Liver (tissue), 9 donors: ENCODE results near the gene PPP1R1B. TPM values are rescaled to one million over a fixed set of nuclear protein-coding genes. Genes with fewer than 3 reads are reported as not detected.

Experiments used
- DNase-seq: peaks from one replicate; pipeline ENCODE4 v3.0.0-alpha.2; 2017; ENCODE audit warnings: low spot score
- H3K27ac ChIP-seq, 2 donors: one replicate each; pipeline ENCODE4 v1.7.0; 2013; ENCODE audit warnings: inconsistent platforms in 2 of 2, low read length in 2 of 2, control low read depth in 1 of 2, low read depth in 1 of 2, mild to moderate bottlenecking in 1 of 2
- H3K27me3 ChIP-seq, 4 donors: one replicate each; pipeline versions ENCODE4 v1.6.1 to v1.7.0; 2013; ENCODE audit warnings: low read length in 3 of 4, inconsistent platforms in 1 of 4, mild to moderate bottlenecking in 1 of 4, moderate library complexity in 1 of 4; ENCODE audit not compliant: control insufficient read depth in 4 of 4, insufficient read depth in 4 of 4
- H3K36me3 ChIP-seq, 4 donors: one replicate each; pipeline versions ENCODE4 v1.6.1 to v1.7.0; 2013; ENCODE audit warnings: low read length in 3 of 4, mild to moderate bottlenecking in 3 of 4, low read depth in 1 of 4, moderate library complexity in 1 of 4; ENCODE audit not compliant: control insufficient read depth in 4 of 4, insufficient read depth in 3 of 4
- H3K4me1 ChIP-seq, 4 donors: one replicate each; pipeline versions ENCODE4 v1.6.1 to v1.7.0; 2013; ENCODE audit warnings: low read length in 3 of 4, mild to moderate bottlenecking in 3 of 4, moderate library complexity in 1 of 4; ENCODE audit not compliant: control insufficient read depth in 4 of 4, insufficient read depth in 4 of 4
- H3K4me3 ChIP-seq, 3 donors: one replicate each; pipeline versions ENCODE4 v1.6.1 to v1.7.0; 2013; ENCODE audit warnings: low read length in 3 of 3, control low read depth in 1 of 3, low read depth in 1 of 3, mild to moderate bottlenecking in 1 of 3
- H3K9ac ChIP-seq, 2 donors: one replicate each; pipeline ENCODE4 v1.7.0; 2013; ENCODE audit warnings: low read length in 2 of 2, mild to moderate bottlenecking in 2 of 2, moderate library complexity in 2 of 2, control low read depth in 1 of 2, low read depth in 1 of 2
- H3K9me3 ChIP-seq, 4 donors: one replicate each; pipeline versions ENCODE4 v1.6.1 to v1.7.0; 2013; ENCODE audit warnings: low read length in 3 of 4; ENCODE audit not compliant: control insufficient read depth in 4 of 4
- ATF3 ChIP-seq: IDR thresholded peaks from 2 replicates; pipeline ENCODE4 v1.6.1; 2016; ENCODE audit warnings: antibody characterized with exemption
- CTCF ChIP-seq: fragments of 150-350 bp; IDR thresholded peaks from 2 replicates; pipeline ENCODE4 v1.5.1; 2017; ENCODE audit warnings: improper control_type of control experiment, low read depth, low read length; ENCODE audit not compliant: missing input control
- EGR1 ChIP-seq, 2 donors: IDR thresholded peaks; 2 replicates each; pipeline ENCODE4 v1.6.1; 2016 to 2018; ENCODE audit warnings: antibody characterized with exemption in 2 of 2, low read depth in 2 of 2
- FOXA1 ChIP-seq: IDR thresholded peaks from 2 replicates; pipeline ENCODE4 v1.6.1; 2016; ENCODE audit warnings: antibody characterized with exemption
- FOXA2 ChIP-seq: IDR thresholded peaks from 2 replicates; pipeline ENCODE4 v1.6.1; 2016; ENCODE audit warnings: antibody characterized with exemption
- GABPA ChIP-seq, 2 donors: IDR thresholded peaks in 1 of 2; conservative IDR thresholded peaks in 1 of 2; 2 replicates each; pipeline ENCODE4 v1.6.1; 2016; ENCODE audit warnings: antibody characterized with exemption in 2 of 2, mild to moderate bottlenecking in 1 of 2, moderate library complexity in 1 of 2
- HNF4A ChIP-seq, 2 donors: conservative IDR thresholded peaks; 2 replicates each; pipeline ENCODE4 v1.6.1; 2016; ENCODE audit warnings: antibody characterized with exemption in 2 of 2, mild to moderate bottlenecking in 2 of 2
- HNF4G ChIP-seq: IDR thresholded peaks from 2 replicates; pipeline ENCODE4 v1.6.1; 2016; ENCODE audit warnings: antibody characterized with exemption
- JUND ChIP-seq, 2 donors: IDR thresholded peaks; 2 replicates each; pipeline ENCODE4 v1.6.1; 2016; ENCODE audit warnings: antibody characterized with exemption in 2 of 2
- MAX ChIP-seq: IDR thresholded peaks from 2 replicates; pipeline ENCODE4 v1.6.1; 2016; ENCODE audit warnings: antibody characterized with exemption
- RAD21 ChIP-seq, 2 donors: IDR thresholded peaks; 2 replicates each; pipeline ENCODE4 v1.6.1; 2016; ENCODE audit warnings: antibody characterized with exemption in 2 of 2, mild to moderate bottlenecking in 2 of 2
- REST ChIP-seq: IDR thresholded peaks from 2 replicates; pipeline ENCODE4 v1.6.1; 2016; ENCODE audit warnings: antibody characterized with exemption, mild to moderate bottlenecking
- RXRA ChIP-seq, 2 donors: IDR thresholded peaks; 2 replicates each; pipeline ENCODE4 v1.6.1; 2017 to 2018; ENCODE audit warnings: antibody characterized with exemption in 2 of 2, mild to moderate bottlenecking in 1 of 2
- SP1 ChIP-seq: IDR thresholded peaks from 2 replicates; pipeline ENCODE4 v1.6.1; 2018; ENCODE audit warnings: antibody characterized with exemption, mild to moderate bottlenecking
- TAF1 ChIP-seq: conservative IDR thresholded peaks from 2 replicates; pipeline ENCODE4 v1.6.1; 2016; ENCODE audit warnings: antibody characterized with exemption, mild to moderate bottlenecking
- YY1 ChIP-seq: IDR thresholded peaks from 2 replicates; pipeline ENCODE4 v1.6.1; 2016; ENCODE audit warnings: antibody characterized with exemption, mild to moderate bottlenecking
- ZBTB33 ChIP-seq: IDR thresholded peaks from 2 replicates; pipeline ENCODE4 v1.6.1; 2016; ENCODE audit warnings: antibody characterized with exemption
- WGBS: extraction: QIAGEN DNeasy Blood & Tissue Kit; methylation state at CpG from one replicate; pipeline ENCODE4 v1.1.7; 2013; 5-methylcytosine and 5-hydroxymethylcytosine counted together
- polyA plus RNA-seq, 2 donors: library from polyadenylated mRNA; stranded (reverse) in 1 of 2; unstranded in 1 of 2; fragments of 200-250 nt in 1 of 2; fragments of >200 nt in 1 of 2; fragmentation: Nextera tagmentation in 1 of 2; extraction: Ambion mirVana in 1 of 2; gene quantifications; one replicate each; pipeline versions ENCODE4 v1.2.1 to v1.2.3, GENCODE V29; 2013 to 2015
- total RNA-seq, 2 donors: library from RNA; depleted of rRNA; stranded (reverse); fragments of >200 nt; gene quantifications; one replicate each; pipeline ENCODE4 v1.2.3, GENCODE V29; 2014
- donor health status: healthy.
- donor health status: healthy.
- donor health status: healthy.
- donor health status: healthy.
- donor health status: healthy.

Gene PPP1R1B
- total RNA-seq (under 1 TPM in 1 of 2 donors, not detected in 1; 0.14 TPM), polyA plus RNA-seq (not detected)

- no peak within 1 kb of the TSS for H3K4me3 ChIP-seq
- TF ChIP-seq FOXA1 (no peak), SP1 (no peak), ZBTB33 (no peak), REST (no peak), TAF1 (no peak), ATF3 (no peak)
- DNase-seq, result no peak
- no peak within 1 kb of the TSS for H3K9ac ChIP-seq
- peaks cover 0 to 14% (median 9%) of the 10 kb centered on the region in 4 donors for H3K4me1 ChIP-seq
- no peak within 1 kb of the TSS for H3K27ac ChIP-seq
- H3K36me3 ChIP-seq, result no peaks in the 10 kb centered on the region
- 17% methylated on average over 29 of the region's 29 CpGs for WGBS
- no peaks in the 10 kb centered on the region for H3K9me3 ChIP-seq
- H3K27me3 ChIP-seq, result peaks cover 0 to 12% (median 9%) of the 10 kb centered on the region in 4 donors
These were observed at the start of gene PPP1R1B for GRCh38 chr17:39626171-39627046. PPP1R1B (plus strand) TSS chr17:39626952; CDS start chr17:39627393, 441 bp downstream.

- H3K9me3 ChIP-seq, result no peaks in the 10 kb centered on the region
- 91% methylated on average over 2 of the region's 2 CpGs for WGBS
- H3K4me1 ChIP-seq, result peaks cover 4 to 19% (median 9%) of the 10 kb centered on the region in 4 donors
- no peak overlapping the region for H3K9ac ChIP-seq
- H3K27ac ChIP-seq, result no peak overlapping the region
- DNase-seq, result no peak
- H3K36me3 ChIP-seq, result no peaks in the 10 kb centered on the region
- no peaks in the 10 kb centered on the region for H3K27me3 ChIP-seq
- TF ChIP-seq RAD21 (IDR thresholded peaks at IDR 0.05), result no peak
- TF ChIP-seq MAX, result no peak
- no peak for TF ChIP-seq JUND (IDR thresholded peaks at IDR 0.05)
- TF ChIP-seq ATF3, result no peak
- no peak for TF ChIP-seq HNF4G
- TF ChIP-seq CTCF, result no peak
- TF ChIP-seq GABPA (IDR thresholded peaks at IDR 0.05 in 1 of 2, conservative IDR thresholded peaks at IDR 0.05 in 1 of 2), result no peak
- TF ChIP-seq FOXA1, result no peak
- no peak for TF ChIP-seq ZBTB33
- no peak for TF ChIP-seq HNF4A (conservative IDR thresholded peaks at IDR 0.05)
- TF ChIP-seq EGR1 (IDR thresholded peaks at IDR 0.05; ENCODE audit: low read depth in 2 of 2), result no peak
- TF ChIP-seq FOXA2, result no peak
- TF ChIP-seq YY1, result no peak
- TF ChIP-seq RXRA (IDR thresholded peaks at IDR 0.05), result no peak
- H3K4me3 ChIP-seq, result no peak overlapping the region
These were observed 48.5 kb upstream of the PPP1R1B start for GRCh38 chr17:39578272-39578671.
